Activated CD8-positive, alpha-beta memory T cell treated with anti-CD3 and anti-CD28 coated beads for 4 hours (primary cell): ENCODE results near the gene C1D.
"Not testable (repeated sequence)": the region's sequence is repeated elsewhere in the genome, so short reads cannot be mapped to it uniquely, and the experiment has no call there.

Experiments used
- DNase-seq, 2 donors: peaks; one replicate each; pipeline ENCODE4 v3.0.0-alpha.2; 2020; ENCODE audit warnings: low read depth in 2 of 2

Gene C1D

DNA sequence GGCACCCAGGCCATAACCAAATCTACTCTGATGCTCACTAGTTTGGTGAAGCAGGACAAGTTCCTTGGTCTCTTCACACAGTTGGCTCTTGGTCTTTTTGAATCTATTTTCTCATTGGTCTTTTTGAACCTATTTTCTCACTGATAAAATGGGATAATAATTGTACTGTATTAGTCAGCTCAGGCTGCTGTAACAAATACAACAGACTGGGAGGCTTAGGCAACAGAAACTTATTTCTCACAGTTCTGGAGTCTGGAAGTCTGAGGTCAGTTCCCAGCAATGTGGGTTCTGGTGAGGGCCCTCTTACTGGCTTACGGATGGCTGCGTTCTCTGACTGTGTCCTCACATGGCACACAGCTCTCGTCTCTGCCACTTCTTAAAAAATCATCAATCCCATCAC lies 63.5 kb downstream of the C1D start:
- DNase-seq, result no peak

DNA sequence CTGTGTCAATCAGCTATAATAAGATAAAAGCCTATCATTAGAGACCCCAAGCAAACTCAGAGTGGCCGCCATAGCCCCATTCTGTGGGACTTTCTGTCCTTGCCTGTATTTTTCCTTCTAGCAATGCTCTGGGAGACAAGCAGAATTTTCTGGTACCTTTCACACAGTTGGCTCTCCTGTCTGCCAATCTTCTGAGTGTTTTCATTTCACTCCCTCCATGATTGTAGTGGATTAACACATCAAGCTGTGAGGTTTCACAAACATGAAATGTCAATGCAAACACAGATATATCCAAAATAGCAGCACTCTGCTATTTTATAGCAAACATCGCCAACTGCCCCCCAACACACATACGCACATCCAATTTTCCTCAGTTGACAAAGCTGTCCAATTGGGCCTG lies 64.9 kb downstream of the C1D start:
- DNase-seq, result no peak

DNA sequence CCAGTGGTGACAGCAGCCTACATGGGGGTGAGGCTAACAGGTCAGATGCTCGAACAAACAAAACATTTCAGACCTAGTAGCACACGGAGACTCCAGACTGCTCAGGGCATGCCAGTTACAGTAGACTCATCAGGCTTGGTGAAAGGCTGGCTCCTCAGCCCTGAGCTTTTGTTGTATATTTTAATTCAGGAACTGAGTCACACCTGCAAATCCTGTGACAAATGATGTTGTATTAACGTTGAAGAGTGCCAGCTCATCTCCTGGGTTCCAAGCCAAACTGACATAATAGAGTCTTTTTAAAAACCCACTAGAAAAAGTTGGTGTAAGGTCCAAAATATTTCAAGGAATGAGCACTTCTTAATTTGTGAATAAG lies 65.3 kb downstream of the C1D start:
- no peak for DNase-seq

DNA sequence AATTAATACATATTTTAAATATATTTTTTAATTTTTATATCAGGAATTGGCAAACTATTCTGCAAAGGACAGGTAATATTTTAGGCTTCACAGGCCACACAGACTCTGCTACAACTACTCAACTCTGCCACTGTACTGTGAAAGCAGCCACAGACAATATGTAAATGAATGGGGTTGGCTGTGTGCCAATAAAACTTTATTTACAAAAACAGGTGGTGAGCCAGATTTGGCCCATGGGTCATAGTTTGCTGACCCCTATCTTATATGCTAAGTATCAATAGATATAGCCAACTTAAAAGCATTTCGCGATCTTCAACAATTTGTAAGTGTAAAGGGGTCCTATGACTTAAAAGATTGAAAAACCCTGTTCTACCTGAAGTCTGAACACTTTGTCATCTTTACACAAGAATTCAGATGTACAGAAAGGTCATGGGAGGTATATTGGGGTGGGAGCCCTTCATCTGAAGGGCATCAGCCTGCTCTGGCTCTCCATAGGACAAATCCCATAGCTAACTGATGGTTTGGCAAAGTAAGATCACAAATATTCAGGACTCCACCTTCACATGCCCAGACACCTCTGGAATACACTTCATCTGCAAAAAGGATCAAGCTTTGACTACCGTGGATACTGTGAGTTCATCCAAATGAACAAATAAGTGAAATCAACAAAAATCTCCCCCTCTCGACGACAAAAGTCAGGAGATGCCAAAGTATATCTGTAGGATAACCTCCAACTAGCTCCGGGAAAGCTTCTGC lies 65.9 kb downstream of the C1D start:
- no peak for DNase-seq

DNA sequence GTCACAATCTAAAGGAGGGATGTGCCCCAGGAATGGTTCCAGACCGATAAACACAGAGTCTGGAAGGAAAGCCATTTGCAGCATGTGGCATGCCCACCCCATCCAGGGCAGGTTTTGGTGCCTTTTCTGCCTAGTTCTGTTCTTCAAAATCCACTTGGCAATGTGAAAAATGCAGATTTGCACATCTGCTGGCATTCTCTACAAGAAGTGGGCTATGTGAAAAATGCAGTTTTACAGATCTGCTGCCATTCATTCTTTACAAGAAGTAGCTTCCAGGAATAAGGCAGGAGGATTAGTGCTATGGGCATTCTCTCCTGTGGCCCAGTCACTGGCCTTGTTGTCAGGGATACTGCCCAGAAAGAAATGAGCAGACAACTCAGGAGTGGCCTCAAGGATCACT lies 68.1 kb downstream of the C1D start:
- no peak for DNase-seq

DNA sequence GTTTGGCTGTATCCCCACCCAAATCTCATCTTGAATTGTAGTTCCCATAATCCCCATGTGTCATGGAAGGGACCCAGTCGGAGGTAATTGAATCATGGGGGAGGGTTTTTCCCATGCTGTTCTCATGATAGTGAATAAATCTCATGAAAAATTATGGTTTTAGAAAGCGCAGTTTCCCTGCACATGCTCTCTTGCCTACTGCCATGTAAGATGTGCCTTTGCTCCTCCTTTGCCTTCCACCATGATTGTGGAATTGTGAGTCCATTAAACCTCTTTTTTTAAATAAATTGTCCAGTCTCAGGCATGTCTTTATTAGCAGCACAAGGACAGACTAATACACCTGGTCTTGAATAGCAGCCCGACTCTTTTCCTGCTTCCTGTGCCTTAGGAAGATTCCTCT lies 68.7 kb downstream of the C1D start:
- DNase-seq, result not testable (repeated sequence)

DNA sequence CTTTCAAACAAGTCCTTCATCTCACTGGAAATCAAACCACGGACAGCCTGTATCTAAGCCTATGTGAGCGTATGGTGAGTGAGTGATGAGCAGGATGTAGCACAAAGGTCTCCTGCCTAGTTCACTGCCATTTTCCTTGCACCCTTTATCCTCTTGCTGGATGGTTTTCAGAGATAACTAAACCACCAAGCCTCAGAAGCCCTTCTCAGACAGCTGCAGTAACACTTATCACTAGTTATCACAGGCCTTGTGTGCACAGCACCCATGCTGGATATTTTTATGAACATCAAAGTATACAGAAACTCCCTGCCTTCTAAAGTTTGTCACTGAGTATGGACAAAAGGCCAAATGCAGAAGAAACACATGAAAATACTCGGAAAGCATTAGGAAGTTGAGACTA lies 69.5 kb downstream of the C1D start:
- DNase-seq, result no peak

DNA sequence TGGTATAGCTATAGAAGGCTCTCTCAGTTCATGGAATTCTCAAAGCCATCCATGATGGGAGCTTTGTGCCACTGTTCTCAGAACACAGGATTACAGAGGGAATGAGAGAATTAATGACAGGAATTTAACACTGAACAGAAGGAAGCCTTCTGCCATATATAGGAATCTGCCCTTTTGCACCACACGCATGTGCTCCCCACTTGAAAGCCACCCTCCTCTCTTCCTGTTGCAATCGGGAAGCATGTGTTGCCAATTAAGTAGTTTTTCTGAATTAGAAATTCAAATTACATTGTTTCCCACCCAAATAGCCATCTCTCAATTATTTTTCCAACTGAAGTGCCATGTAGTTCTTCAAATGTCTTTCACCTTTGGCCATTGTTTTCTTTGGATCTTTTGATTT lies 71.3 kb downstream of the C1D start:
- no peak for DNase-seq
